ENCODE measurements around the gene FST.

FST gene

DNA sequence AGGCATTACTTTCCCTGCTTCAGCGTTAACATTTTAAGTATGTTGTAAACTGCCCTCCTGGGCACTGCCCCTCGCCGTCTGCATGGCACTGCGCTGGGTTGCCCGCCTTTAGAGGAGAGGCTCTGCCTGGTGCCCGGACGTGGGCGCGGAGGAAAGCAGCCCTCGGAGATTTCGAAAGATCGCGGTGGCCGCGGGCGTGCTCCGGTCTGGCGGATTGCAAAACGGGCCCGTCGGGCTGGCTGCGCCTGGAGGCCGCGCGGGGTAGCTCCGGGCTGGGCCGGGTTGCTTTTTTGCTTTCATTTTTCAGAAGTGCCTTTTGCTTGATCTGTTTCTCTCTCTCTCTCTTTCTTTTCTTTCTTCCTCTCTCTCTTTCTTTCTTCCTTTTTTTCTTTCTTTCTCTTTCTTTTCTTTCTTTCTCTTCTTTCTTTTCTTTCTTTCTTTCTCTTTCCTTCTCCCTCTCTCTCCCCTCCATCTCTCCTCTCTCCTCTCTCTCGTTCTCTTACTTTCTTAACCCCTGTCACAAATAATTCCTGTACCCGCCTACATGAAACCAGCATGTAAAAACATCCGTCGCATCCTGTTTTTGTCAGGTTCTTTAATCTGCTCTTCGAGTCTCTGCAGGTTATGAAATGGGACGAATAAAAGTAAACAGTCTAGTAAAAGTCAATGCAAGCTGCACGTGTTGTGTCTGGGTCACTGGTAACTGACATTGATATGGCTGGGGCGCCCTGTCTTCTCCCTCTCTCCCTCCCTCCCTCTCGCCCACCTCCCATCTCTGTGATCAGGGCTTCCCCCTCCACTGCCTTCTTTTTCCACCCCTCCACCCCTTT lies 1.7 kb downstream of the FST start (continued):
- TF ChIP-seq, protein P1, sequence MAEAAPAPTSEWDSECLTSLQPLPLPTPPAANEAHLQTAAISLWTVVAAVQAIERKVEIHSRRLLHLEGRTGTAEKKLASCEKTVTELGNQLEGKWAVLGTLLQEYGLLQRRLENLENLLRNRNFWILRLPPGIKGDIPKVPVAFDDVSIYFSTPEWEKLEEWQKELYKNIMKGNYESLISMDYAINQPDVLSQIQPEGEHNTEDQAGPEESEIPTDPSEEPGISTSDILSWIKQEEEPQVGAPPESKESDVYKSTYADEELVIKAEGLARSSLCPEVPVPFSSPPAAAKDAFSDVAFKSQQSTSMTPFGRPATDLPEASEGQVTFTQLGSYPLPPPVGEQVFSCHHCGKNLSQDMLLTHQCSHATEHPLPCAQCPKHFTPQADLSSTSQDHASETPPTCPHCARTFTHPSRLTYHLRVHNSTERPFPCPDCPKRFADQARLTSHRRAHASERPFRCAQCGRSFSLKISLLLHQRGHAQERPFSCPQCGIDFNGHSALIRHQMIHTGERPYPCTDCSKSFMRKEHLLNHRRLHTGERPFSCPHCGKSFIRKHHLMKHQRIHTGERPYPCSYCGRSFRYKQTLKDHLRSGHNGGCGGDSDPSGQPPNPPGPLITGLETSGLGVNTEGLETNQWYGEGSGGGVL (tag by site-specific recombination; IDR thresholded peaks at IDR 0.05) = peak; percentile 54

DNA sequence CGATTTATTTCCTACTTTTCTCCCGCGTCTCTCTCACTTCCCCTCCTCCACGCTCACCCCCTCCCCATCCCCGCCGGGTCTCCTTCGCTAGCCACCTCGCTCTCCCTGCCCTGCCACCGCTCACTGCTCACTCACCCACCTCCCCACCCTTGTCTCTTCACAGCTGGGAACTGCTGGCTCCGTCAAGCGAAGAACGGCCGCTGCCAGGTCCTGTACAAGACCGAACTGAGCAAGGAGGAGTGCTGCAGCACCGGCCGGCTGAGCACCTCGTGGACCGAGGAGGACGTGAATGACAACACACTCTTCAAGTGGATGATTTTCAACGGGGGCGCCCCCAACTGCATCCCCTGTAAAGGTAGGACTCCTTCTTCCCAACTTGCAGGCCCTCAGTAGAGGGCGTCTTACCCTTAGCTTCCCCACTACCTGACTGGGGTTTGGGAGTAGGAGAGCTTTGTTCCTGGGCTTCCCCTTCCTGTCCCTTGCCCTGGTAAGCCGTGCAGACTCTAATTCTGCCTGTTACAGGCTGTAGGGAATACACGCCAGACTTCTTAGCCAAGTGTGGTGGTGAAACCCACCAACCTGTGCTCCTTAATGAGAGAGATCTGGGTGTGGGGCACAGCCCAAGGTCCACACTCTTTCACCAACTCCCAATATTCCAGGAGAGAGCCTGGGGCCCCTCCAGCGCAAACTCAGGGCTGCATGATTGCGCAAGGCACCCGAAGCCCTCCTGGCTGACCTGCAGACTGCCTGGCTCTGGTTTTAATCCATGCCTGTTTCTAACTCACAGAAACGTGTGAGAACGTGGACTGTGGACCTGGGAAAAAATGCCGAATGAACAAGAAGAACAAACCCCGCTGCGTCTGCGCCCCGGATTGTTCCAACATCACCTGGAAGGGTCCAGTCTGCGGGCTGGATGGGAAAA lies 2.5 kb downstream of the FST start:
- Histone ChIP-seq H3K27ac (ENCODE audit: extremely low read depth, low read depth, low read length) (no peak overlapping the region), H3K9me3 (ENCODE audit: control insufficient read depth, insufficient read depth, low read depth, low read length) (no peaks in the 10 kb centered on the region), H3K36me3 (ENCODE audit: control insufficient read depth in 2 of 2, insufficient read depth in 1 of 2, low read length in 2 of 2) (peaks cover 0 to 10% of the 10 kb centered on the region in 2 experiments; a peak in 1 of 3 replicates), H3K4me1 (ENCODE audit: control insufficient read depth, insufficient read depth, low read length) (peaks cover 2% of the 10 kb centered on the region), H3K4me3 (ENCODE audit: low read depth, low read length) (no peak overlapping the region)
- CTCF ChIA-PET = no interaction called here
- TF ChIP-seq, protein P2, sequence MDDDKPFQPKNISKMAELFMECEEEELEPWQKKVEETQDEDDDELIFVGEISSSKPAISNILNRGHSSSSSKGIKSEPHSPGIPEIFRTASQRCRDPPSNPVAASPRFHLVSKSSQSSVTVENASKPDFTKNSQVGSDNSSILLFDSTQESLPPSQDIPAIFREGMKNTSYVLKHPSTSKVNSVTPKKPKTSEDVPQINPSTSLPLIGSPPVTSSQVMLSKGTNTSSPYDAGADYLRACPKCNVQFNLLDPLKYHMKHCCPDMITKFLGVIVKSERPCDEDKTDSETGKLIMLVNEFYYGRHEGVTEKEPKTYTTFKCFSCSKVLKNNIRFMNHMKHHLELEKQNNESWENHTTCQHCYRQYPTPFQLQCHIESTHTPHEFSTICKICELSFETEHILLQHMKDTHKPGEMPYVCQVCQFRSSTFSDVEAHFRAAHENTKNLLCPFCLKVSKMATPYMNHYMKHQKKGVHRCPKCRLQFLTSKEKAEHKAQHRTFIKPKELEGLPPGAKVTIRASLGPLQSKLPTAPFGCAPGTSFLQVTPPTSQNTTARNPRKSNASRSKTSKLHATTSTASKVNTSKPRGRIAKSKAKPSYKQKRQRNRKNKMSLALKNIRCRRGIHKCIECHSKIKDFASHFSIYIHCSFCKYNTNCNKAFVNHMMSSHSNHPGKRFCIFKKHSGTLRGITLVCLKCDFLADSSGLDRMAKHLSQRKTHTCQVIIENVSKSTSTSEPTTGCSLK (tag by site-specific recombination; IDR thresholded peaks at IDR 0.05) = no peak
- TF ChIP-seq GLIS2 (tag by site-specific recombination; IDR thresholded peaks at IDR 0.05) = 0 out of 2 replicates have a peak, but pooled peaks have one; percentile 34
- no peak for TF ChIP-seq ZNF501 (tag by site-specific recombination; IDR thresholded peaks at IDR 0.05)
- POLR2A ChIA-PET = no interaction called here

DNA sequence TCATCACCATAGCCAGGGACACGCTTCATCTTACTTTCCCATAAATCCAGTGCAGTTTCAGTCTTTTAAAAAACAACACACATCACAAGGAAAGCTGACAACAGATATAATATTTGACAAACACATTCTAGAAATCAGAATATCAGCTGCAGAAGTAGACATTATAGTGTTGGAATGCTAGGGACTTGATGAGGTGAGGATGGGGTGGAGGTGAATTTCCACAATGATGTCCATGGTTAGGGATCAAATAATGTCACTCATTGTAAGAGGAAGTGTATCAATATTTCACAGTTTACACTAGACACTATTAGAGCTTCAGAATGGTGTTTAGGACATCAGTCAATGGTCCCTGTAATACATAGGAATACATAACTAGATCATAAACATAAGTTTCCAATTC lies 7.0 kb downstream of the FST start:
- no peak overlapping the region for H3K27ac ChIP-seq (ENCODE audit: extremely low read depth, low read depth, low read length)
- H3K4me1 ChIP-seq (ENCODE audit: control insufficient read depth, insufficient read depth, low read length) = no peaks in the 10 kb centered on the region; the same call in 1 of the 2 replicates
- H3K4me3 ChIP-seq (ENCODE audit: low read depth, low read length) = no peak overlapping the region
- H3K36me3 ChIP-seq (ENCODE audit: control insufficient read depth in 2 of 2, insufficient read depth in 1 of 2, low read length in 2 of 2) = peaks cover 0 to 10% of the 10 kb centered on the region in 2 experiments; a peak in 1 of 3 replicates
- no peaks in the 10 kb centered on the region for H3K9me3 ChIP-seq (ENCODE audit: control insufficient read depth, insufficient read depth, low read depth, low read length)
- TF ChIP-seq ZNF239 (tag by site-specific recombination; IDR thresholded peaks at IDR 0.05) (no peak), ZNF548 (tag by site-specific recombination; IDR thresholded peaks at IDR 0.05) (no peak)
- TF ChIP-seq, protein P3, sequence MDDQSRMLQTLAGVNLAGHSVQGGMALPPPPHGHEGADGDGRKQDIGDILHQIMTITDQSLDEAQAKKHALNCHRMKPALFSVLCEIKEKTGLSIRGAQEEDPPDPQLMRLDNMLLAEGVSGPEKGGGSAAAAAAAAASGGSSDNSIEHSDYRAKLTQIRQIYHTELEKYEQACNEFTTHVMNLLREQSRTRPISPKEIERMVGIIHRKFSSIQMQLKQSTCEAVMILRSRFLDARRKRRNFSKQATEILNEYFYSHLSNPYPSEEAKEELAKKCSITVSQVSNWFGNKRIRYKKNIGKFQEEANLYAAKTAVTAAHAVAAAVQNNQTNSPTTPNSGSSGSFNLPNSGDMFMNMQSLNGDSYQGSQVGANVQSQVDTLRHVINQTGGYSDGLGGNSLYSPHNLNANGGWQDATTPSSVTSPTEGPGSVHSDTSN (CRISPR knock-in tag; IDR thresholded peaks at IDR 0.05) = no peak
- TF ChIP-seq, protein P4, sequence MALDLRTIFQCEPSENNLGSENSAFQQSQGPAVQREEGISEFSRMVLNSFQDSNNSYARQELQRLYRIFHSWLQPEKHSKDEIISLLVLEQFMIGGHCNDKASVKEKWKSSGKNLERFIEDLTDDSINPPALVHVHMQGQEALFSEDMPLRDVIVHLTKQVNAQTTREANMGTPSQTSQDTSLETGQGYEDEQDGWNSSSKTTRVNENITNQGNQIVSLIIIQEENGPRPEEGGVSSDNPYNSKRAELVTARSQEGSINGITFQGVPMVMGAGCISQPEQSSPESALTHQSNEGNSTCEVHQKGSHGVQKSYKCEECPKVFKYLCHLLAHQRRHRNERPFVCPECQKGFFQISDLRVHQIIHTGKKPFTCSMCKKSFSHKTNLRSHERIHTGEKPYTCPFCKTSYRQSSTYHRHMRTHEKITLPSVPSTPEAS (tag by site-specific recombination; IDR thresholded peaks at IDR 0.05) = no peak
- ChIA-PET CTCF (interaction anchor here (0.8 to 1.1 kb wide), 2 partner anchors 8 to 747 kb away, joined by 3 to 4 read pairs; no protein-coding TSS in a partner anchor), POLR2A (interaction anchor here (1.0 kb wide), 1 partner anchor 9 kb away, joined by 4 read pairs; no protein-coding TSS in a partner anchor)

DNA sequence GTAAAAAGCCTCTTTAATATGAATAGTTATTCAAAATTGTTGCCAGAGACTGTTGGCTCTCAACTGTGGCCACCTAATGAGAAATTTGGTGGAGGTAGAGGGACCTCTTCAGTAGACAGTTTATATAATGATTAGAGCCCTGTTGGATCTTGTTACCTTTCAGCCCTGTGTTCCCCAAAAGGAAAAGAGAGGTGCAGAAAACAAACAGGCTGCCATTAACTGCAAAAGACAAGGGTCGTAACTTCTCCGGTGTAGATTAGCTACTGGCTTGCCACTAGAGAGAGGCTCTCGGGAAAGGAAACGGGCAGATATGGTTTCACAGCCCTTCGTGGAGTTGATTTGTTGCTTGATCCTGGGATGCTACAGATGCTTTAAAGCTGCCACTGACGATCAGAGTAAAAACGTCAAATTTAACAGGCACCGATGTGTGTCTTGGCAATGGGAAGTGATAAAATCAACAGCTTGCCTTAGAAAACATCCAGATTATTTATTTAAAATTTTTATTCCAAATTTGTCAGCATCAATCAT lies 7.8 kb downstream of the FST start:
- peaks cover 0 to 10% of the 10 kb centered on the region in 2 experiments; a peak in 1 of 3 replicates for H3K36me3 ChIP-seq (ENCODE audit: control insufficient read depth in 2 of 2, insufficient read depth in 1 of 2, low read length in 2 of 2)
- no peaks in the 10 kb centered on the region for H3K4me1 ChIP-seq (ENCODE audit: control insufficient read depth, insufficient read depth, low read length)
- H3K4me3 ChIP-seq (ENCODE audit: low read depth, low read length) = no peak overlapping the region
- ChIA-PET CTCF (interaction anchor here (0.6 to 1.0 kb wide), 2 partner anchors 76 to 226 kb away, joined by 3 read pairs; no protein-coding TSS in a partner anchor), POLR2A (no interaction called here)
- no peaks in the 10 kb centered on the region for H3K9me3 ChIP-seq (ENCODE audit: control insufficient read depth, insufficient read depth, low read depth, low read length)
- H3K27ac ChIP-seq (ENCODE audit: extremely low read depth, low read depth, low read length) = no peak overlapping the region
- TF ChIP-seq ZNF114 (tag by site-specific recombination; IDR thresholded peaks at IDR 0.05) (no peak), ZNF138 (tag by site-specific recombination; IDR thresholded peaks at IDR 0.05; ENCODE audit: borderline replicate concordance) (no peak), ZNF2 (tag by site-specific recombination; IDR thresholded peaks at IDR 0.05) (no peak)
- TF ChIP-seq, protein P5, sequence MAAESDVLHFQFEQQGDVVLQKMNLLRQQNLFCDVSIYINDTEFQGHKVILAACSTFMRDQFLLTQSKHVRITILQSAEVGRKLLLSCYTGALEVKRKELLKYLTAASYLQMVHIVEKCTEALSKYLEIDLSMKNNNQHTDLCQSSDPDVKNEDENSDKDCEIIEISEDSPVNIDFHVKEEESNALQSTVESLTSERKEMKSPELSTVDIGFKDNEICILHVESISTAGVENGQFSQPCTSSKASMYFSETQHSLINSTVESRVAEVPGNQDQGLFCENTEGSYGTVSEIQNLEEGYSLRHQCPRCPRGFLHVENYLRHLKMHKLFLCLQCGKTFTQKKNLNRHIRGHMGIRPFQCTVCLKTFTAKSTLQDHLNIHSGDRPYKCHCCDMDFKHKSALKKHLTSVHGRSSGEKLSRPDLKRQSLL (tag by site-specific recombination; IDR thresholded peaks at IDR 0.05) = no peak
